Measurements from ENCODE around the gene LRIT2.

GRCh38 chr10:84196941-84197340 lies 28.4 kb downstream of the LRIT2 start:
- no peak for TF ChIP-seq CTCF (conservative IDR thresholded peaks at IDR 0.05; ENCODE audit: low read depth, low read length)
- TF ChIP-seq EZH2phosphoT487 (IDR thresholded peaks at IDR 0.05; ENCODE audit: borderline replicate concordance, low read length): no peak

Measured in PC-3 (cell line).